Fibroblast of skin of left biceps (primary cell): ENCODE measurements around the gene IZUMO4.

Experiments used
- DNase-seq, 2 experiments: peaks; one replicate each; pipeline ENCODE4 v3.0.0-alpha.2; 2013; ENCODE audit warnings: low read depth in 2 of 2

IZUMO4 gene

DNA sequence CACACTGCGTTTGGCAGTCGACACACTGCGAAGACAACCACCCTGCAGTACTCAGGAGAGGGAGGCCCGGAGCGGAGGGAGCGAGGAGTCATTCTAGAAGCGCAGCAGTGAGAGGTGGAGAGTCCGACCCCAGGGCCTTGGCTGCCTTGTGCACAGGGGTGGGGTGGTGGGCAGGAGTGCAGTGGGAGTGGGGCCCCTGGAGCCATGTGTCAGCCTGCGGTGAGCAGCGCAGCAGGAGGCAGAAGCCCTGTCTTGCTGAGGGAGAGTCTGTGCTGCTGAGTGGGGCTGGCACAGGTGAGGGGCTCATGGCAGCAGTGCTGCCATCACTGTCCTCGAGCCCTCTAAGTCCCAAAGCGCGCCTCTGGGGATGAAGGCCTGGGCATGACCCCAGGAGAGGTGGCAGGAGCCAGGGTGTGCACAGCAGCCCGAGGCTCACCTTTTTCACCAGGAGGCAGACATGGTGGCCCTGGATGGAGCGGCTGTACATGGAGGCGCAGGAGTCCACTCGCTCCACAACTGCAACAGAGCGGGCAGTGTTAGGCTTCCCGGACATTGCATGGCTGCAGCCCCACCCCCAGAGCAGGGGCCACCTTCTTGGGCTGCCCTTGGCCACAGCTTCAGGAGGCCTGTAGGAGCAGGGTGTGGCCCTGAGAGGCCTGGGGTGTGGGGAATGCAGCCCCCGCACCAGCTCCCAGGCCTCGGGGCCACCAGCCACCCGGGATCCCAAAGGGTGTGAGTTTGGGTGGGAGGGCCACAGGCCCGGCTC lies 11.7 kb downstream of the IZUMO4 start:
- no peak for DNase-seq

DNA sequence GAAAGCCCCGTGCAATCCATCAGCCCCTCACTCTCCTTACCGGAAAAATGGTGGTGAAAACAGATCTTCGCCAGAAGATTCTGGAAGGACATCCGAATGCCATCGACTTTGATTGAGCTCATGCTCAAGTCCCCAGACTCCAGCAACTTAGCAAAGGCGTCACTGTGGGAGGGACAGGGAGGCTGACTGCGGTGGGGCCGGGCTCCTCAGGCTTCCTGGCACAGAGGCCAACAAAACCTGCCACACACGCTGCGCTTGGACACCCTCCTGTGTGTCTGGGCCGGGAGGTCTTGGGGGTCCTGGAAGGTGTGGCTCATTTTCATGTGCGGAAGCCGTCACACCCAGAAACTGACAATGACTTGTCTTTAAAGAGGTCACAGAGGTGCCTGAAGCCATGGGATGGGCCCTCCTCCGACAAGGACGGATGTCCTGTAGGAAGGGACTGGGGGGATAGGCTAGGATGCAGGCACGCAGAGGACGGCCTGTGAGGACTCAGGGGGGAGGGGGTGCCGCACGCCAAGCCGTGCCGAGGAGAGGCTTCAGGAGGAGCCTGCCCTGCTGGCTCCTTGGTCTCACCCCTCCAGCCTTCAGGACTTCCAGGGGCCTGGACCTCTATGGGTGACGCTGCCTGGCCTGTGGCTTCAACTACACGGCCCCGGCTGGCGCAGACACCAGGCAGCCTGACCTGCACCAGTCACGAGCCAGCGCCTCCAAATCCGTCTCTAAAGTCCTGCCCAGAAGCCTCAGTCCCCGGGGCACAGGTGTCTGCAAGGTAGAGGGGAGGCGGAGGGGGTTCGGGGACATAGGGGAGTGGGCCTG lies 12.5 kb downstream of the IZUMO4 start:
- no peak for DNase-seq

DNA sequence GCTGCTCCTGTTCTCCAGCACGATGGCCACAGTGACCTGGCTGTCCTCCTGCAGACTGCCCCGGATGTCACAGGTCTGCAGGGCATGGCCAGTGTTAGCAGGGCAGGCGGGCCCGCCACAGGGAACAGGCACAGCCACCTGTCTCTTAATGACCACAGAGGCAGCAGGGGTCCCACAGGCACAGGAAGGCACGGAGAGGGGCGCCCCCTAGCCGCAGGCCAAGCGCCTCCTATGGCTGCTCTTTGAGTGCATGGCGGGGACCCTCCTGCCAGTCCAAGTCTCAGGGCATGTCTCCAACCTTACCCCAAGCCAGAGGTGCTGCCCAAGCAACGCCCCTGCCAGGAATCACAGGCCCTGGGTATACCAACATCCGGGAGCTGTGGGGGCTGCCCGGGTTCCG lies 14.1 kb downstream of the IZUMO4 start:
- no peak for DNase-seq

DNA sequence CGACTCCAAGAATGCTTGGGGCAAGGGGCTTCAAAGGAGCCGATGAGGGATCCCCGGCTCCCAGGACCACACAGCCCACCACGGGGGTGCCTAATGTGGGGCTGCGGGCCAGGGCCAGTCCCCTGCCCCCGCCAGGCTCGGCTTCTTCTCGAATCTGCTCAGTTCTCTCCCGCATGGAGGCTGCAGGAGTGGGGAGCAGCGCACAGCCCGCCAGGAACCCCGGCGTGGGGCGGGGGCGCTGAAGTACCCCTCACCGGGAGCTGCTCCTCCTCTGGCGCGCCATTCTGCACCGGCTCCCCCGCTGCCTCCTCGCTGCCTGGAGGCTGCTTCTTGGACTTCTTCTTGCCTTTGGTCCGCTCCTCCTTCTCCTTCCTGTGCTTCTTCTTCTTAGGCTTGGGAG lies 14.7 kb downstream of the IZUMO4 start:
- no peak for DNase-seq

DNA sequence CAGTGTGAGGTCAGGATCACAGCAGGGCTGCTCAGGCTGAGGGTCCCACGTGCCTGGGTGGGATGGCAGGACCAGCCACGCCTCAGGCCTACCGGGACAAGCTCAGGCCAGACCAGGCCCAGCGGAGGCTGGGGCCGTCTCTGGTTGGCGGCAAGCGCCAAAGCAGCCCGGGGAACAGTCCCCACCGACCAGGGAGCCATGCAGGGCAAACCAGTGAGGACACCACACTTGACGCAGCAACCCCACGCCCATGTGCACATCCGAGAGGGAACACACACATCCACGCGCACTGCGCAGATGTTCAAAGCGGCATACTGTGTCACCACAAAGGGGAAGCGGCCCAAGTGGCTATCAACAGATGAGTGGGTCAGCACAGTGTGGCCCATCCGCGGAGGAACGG lies 15.2 kb downstream of the IZUMO4 start:
- DNase-seq, result no peak

DNA sequence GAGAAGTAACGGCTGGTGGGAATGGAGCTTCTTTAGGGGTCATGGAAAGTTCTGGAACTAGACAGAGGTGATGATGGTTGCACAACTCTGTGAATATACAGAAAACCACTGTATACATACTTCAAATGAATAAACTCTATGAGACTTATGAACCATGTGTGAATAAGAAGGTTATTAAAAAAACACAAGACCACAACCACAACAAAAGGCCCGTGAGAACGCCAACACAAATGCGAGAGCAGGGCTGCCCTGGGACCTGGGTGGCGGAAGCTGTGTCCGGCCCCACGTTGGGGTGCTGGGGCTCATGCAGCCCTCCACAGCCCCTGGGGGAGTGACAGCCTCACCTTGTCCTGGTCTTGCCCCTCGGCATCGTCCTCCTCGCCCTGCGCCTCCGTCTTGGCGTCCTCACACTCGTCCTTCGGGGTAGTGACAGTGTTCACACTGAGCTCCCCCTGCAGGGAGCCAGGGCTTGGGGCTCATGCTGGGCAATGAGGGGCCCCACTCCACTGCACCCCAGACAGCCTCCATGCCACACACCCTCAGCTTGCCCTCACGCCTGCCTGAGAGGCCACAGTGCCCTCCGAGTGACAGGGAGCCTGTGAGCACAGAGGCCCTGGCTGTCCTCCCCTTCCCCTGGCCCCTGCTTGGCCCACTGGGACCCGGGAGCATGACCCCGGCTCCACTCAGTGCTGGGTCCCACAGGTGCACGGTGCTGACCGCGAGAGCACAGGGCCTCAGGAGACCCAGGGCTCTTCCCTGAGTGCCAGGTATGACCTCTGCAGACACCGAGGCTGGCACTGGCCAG lies 16.0 kb downstream of the IZUMO4 start:
- DNase-seq, result no peak

DNA sequence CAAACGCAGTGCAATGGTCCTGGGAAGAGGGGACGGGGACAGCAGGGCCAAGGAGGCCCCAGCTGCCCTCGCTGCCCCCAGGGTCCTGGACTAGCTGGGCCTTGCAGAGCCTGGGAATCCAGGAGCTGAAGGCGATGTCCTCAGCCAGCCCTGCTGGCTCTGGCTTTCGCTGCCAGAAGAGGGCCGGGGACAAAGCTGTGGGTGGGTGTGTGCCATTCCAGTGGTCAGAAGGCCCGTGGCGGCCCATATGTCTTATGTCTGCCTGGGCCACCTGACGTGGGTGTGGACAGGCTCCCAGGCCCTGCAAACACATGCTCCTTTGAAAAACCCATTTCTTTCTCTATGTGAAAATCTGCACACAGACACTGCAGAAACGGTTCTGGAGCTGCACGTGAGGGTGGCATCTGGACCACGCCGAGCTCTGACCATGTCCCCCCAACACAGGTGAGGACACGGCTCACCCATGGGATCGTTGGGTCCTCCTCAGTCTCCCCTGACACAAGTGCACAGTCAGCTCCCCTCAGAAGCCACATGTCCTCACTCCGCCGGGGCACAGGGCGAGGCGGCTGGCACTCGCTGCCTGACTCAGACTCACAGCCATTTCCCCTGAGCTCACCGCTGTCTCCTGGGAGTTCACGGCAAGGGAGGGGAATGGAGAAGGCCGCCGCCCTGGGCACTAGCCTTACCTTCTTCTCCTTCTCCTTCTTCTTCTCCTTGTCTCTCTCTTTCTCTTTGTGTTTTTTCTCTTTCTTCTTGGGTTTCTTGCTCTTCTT lies 16.9 kb downstream of the IZUMO4 start:
- no peak for DNase-seq

DNA sequence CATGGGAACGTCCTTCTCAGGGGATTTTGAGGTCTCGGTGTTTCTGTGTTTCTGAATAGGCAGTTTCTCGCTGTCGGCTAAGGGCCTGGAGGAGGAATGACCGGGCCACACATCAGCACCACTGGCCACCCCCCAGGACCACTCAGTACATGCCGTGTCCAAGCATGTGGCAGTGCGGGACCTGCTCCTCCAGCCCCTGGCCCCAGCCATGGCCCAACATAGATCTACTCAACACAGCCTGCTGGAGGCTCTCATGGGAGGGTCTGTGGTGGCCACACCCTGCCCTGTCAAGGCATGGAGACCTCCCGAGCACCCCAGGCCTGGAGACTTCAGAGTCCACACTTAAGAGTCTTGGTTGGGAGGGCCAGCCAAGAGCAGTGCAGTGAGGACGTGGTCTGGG lies 17.5 kb downstream of the IZUMO4 start:
- DNase-seq, result no peak

DNA sequence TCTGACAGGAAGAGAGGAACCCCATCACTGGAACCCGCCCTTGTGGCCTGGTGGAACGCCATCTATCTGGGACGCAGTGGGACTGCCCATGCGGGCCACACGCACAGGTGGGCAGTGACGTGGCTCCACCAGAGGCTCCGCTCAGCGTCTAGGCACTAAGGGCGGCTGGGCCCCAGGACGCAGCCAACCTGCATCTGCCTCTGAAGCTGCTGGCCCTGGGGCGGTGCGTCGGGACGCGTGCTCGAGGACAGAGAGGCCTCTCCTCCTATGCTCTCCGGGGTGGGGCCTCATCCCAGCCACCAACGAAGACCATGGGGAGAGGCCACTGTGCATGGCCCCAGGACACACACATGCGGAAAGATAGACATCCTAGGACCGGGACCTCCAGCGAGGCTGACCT lies 18.1 kb downstream of the IZUMO4 start:
- no peak for DNase-seq

DNA sequence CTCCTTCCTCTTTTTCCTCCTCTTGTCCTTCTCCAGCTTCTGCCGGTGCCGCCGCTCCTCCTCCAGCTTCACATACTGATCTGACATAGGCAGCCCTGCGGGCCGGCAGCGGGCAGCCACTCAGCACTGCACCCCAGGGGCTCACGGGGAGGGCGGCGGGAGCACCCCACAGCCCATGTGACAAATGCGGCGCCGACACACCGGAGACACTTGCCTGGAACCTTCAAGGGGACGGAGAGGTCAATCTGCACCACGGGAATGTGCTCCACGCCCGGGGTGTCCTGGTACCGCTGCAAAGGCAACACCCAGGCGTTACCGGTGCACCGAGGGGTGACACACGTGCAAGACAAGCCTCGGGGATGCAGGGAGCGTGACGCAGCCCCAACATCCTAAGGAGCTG lies 18.6 kb downstream of the IZUMO4 start:
- DNase-seq, result no peak

DNA sequence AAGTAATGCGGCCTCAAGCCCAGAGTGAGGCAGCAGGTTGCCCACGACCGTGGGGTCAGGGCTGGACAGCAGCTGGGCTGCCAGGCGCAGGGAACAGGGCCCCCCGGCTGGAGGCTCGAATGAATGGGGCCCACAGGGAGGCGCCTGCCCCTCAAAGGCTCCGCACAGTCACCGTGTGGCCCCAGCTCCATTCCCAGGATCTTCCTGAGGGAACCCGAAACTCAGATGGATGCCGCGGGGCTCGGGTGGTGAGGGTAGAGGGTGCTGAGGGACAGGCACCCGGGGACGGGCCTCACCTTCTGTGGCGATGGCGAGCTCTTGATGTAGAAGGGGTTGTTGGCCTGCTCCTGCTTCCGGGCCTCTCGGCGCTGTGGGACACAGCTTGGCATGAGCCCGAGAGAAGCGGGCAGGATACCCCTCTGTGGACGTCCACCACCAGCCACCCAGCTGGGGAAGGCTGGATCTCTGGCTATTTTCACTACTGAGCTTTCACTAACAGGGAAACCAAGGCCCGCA lies 19.3 kb downstream of the IZUMO4 start:
- no peak for DNase-seq

DNA sequence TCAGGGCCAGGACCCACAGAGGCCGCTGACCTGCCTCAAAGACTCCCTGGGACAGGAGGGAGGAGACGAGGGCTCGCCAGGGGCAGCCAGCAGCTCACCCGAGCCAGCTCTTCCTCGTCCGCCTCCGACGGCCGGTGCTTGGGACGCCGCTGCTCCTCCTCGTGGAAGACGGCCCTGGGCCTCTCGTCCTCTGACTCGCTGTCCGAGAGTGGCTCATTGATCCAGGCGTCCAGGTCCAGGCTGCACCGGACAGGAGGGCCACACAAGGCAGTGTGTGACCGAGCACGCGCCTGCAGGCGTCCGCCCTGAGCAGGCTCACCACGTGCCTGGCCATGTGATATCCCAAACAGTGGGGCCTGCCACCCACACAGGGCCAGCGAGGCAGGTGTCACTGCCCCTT lies 19.8 kb downstream of the IZUMO4 start:
- no peak for DNase-seq

DNA sequence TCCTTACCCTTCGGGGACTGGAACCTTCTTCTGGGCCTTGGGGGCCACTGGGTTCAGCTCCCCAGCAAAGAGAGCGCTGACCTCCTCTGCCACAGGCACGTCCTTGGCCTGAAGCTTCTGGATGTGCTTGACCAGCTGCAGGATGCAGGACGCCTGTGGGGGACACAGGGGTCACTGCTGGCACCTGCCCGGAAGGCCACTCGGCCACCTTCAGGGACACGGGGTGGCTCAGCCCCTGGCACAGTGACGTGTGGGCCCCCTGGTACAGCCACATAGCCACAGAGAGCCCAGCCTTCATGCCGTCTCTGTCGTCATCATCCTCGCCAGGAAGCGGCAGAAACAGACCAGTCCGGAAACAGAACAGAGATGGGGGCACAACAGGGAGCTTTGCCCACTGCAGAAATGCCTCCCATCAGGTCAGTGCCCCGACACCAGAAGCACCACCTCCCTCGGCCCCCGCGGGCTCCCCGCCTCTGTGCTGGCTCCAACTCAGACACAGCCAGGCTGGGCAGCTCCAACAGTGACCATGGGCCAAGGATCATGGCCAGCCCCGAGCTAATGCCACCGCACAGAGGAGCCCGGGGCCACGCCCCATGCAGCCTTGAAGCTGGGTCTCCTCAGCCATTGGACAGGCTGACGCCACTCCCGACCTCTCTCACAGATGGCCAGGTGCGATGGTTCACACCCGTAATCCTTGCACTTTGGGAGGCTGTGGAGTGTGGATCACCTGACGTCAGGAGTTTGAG lies 20.7 kb downstream of the IZUMO4 start:
- DNase-seq, result no peak

DNA sequence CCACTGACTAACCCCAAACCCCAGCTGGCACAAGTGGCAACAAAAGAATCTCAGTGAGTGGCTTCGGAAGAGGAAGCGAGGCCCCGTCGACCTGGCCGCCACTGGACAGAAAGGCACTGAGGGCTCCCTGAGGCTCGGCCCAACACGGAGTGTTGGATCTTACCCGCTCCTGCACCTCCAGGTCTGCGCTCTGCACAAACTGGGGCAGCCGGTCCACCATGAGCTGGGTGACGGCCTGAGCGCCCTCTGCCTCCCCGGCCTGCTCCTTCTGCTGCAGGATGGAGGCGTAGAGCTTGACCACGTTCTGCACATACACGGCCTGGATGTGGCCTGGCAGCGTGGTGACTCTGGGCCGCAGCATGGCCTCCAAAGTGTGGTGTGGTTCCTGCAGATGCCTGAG lies 21.7 kb downstream of the IZUMO4 start:
- DNase-seq, result no peak

DNA sequence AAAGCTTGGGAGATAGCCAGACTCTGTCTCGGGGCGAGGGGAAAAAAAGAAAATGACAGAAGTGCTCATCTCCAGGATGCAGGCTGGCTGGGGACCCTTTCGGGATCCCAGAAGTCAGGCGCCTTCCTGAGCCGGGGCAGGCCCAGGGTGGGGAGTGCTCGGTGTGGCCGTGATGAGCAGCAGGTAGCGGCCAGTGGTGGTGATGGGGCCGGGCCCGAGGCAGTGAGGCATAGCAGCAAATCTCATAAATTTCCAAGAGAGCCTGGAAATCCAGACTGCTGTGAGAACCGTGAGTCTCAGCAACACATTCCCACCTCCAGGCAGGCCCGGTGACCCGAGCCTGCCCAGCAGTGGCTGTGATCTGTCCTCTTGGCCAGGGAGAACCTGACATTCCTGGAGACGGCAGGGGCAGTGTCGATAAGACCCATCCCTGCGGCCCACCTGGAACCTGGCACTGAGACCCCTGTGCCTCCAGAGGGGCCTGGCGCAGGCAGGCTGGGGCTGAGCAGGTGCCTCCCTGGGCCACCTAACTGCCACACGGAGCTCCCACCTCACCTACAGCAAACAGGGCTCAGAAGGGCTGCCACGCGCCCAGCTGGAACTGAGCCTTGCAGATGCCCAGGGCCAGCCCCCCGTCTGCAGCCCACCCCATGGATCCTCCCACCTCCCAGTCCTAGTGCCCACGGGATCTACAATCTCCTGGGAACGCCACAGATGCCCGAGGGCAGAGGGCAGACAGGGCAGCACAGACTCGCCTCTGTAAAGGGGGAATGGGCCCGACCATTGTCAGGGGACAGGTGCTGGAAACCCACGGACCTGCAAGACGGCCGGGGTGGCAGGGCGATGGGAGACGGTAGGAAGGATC lies 23.4 kb downstream of the IZUMO4 start:
- DNase-seq, result no peak

DNA sequence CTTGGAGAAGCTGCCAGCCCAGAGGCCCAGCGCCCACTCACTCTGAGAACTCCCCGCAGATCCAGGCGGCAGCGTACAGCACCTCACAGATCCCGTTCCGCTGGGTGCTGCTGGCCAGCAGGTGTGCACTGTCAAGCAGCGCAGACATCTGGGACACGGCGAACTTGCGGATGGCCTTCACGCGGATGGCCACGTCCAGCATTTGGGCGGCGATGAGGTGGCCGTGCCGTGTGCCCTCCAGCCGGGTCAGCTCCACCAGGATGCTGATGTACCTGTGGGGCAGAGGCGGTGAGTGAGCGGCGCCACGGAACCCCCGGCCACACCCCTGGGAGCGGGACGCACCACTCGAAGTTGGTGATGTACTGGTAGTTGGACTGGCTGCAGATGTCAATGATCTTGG lies 24.1 kb downstream of the IZUMO4 start:
- DNase-seq, result no peak

DNA sequence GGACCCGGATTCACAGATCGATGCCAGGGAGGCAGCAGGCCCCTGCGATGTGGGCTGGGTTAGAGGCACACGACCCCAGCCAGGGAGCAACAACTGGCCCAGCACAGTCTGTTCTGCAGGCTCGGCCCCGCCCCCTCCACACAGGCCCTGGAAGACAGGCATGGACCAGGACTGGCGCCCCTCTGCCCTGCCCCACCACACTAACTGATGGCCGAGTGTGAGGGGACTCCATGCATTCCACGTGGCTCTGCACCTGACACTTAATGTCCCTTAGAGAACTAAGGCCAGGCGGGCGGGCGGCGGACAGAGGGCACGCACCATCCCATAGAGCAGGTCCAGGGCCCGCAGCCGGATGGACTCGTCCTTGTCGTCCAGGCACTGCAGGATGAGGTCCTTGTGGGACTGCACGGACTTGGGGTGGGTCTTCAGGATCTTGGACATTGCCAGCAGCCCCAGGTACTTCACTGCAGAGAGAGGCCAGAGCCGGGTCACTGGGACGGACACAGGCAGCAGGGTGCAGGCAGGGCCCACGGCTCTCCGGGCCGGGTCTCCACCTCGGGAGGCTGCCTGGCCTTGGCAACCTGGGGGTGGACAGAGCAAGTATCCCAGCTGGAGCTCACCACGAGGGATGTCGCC lies 24.8 kb downstream of the IZUMO4 start:
- no peak for DNase-seq

DNA sequence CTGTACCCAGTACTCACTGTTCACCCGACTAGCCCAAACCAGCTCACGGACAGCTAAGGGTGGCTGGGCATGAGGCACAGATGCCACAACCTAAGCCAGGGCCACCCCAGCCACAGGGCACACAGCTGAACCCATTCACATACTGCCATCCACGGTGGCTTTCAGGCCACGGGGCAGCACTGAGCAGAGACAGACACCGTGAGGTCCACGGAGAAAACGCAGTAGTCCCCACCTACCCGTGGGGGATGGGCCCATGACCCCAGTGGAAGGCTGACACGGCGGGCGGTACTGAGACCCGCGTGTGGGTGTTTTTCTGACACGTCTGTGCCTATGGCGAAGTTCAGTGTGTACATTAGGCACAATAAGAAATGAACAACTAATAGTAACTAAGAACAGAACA lies 25.5 kb downstream of the IZUMO4 start:
- no peak for DNase-seq

DNA sequence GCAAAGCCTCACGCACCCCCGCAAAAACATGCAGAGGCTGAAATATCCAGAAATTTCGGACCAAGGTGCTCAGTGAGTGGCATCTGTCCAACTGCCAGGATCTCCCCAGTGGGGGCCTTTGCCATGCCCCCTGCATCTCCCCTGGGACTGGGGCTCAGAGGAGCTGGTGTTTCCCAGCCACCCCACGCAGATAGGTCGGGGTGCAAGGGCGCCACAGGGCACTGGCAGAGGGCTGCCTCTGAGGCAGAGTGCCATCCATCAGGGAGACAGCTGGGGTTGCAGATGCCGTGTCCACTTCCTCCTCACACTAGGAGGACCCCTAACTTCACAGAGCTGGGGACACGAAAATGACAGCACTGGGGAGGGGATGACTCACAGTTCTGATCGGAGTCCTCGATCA lies 26.3 kb downstream of the IZUMO4 start:
- no peak for DNase-seq
